GM21423 (cell line): ENCODE data around the gene DHRSX.
"Not testable (repeated sequence)": the region's sequence is repeated elsewhere in the genome, so short reads cannot be mapped to it uniquely, and the experiment has no call there.

Experiments
- ATAC-seq: cut with Tn5 transposase; IDR thresholded peaks from one replicate; pipeline ENCODE4 v1.9.1; 2021; ENCODE audit warnings: mild to moderate bottlenecking, moderate library complexity; ENCODE audit not compliant: unreplicated experiment

Gene DHRSX

DNA sequence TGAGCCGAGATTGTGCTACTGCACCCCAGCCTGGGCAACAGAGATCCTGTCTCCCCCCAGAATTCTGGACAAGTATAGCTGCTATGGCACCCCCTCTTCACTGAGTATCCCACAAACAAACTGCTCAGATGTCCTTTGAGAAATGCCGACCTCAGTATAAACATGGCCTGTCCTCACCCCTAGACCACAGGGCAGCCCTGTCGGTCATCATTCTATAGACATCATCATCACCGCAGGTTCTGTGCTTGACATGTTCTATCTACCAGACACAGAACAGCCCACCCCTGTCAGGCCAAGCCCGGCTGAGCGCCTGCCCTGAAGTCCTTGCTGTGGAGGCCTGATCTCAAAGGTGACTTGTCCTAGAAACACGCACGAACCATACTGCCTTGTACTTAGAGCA, 232.9 kb downstream of the DHRSX start:
- ATAC-seq = no peak

DNA sequence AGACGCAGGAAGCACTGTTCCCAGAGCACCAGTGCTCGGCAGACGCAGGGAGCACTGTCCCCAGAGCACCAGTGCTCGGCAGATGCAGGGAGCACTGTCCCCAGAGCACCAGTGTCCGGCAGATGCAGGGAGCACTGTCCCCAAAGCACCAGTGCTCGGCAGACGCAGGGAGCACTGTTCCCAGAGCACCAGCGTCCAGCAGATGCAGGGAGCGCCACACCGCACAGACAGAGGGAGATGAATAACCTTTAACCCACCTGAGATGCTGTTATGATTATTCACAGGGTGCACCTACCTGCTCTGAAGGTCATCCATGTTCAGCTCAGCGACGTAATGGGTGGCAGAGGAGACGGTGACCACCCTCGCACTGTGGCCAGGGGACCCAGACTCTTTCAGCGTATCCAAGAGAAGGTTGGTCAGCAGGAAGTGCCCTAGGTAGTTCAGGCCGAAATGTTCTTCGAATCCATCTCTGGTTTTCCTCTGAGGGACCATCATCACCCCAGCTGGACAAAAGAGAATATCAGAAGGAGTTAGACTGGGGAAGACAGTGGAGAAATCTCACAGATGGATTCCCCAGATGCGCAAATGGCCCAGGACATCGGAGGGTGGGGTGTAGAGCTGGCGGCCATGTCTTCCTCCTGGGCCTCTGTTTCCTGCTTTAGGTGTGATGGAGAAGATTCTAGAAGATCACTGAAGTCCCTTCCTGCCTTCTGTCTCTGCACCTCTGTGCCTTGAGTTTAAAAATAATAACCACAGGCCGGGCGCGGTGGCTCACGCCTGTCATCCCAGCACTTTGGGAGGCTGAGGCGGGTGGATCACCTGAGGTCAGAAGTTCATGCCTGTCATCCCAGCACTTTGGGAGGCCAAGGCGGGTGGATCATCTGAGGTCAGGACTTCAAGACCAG, 234.1 kb downstream of the DHRSX start:
- no peak for ATAC-seq

DNA sequence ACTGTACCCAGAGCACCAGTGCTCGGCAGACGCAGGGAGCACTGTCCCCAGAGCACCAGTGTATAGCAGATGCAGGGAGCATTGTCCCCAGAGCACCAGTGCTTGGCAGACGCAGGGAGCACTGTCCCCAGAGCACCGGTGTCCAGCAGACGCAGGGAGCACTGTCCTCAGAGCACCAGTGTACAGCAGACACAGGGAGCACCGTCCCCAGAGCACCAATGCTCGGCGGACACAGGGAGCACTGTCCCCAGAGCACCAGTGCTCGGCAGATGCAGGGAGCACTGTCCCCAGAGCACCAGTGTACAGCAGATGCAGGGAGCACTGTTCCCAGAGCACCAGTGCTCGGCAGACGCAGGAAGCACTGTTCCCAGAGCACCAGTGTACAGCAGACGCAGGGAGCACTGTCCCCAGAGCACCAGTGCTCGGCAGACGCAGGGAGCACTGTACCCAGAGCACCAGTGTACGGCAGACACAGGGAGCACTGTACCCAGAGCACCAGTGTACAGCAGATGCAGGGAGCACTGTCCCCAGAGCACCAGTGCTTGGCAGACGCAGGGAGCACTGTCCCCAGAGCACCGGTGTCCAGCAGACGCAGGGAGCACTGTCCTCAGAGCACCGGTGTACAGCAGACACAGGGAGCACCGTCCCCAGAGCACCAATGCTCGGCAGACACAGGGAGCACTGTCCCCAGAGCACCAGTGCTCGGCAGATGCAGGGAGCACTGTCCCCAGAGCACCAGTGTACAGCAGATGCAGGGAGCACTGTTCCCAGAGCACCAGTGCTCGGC, 234.9 kb downstream of the DHRSX start:
- not testable (repeated sequence) for ATAC-seq

DNA sequence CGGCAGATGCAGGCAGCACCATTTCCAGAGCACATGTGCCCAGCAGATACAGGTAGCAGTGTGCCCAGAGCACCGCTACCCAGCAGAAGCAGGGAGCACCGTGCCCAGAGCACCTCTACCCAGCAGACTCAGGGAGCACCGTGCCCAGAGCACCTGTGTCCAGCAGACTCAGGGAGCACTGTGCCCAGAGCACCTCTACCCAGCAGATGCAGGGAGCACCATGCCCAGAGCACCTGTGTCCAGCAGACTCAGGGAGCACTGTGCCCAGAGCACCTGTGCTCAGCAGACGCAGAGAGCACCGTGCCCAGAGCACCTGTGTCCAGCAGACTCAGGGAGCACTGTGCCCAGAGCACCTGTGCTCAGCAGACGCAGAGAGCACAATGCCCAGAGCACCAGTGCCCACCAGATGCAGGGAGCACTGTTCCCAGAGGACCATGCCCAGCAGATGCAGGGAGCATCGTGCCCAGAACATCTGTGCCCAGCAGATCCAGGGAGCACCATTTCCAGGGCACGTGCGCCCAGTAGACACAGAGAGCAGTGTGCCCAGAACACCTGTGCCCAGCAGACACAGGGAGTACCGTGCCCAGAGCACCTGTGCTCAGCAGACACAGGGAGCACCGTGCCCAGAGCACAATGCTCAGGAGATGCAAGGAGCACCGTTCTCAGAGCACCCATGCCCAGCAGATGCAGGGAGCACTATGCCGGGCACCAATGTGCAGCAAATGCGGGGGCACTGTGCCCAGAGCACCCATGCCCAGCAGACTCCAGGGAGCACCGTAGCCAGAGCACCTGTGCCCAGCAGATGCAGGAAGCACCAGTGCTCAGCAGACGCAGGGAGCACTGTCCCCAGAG, 236.4 kb downstream of the DHRSX start:
- ATAC-seq = no peak

DNA sequence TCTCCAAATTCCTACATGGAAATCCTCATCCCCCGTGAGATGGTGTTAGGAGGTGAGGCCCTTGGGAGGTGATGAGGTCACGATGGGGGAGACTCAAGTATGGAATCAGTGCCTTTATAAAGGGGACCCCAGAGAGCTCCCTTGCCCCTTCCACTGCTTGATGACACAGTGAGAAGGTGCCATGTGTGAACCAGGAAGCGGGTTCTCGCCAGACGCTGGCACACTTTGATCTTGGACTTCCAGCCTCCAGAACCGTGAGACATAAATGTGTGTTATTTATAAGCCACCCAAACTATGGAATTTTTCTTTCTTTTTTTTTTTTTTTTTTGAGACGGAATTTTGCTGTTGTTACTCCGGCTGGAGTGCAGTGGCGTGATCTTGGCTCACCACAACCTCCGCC, 237.6 kb downstream of the DHRSX start:
- ATAC-seq = no peak

DNA sequence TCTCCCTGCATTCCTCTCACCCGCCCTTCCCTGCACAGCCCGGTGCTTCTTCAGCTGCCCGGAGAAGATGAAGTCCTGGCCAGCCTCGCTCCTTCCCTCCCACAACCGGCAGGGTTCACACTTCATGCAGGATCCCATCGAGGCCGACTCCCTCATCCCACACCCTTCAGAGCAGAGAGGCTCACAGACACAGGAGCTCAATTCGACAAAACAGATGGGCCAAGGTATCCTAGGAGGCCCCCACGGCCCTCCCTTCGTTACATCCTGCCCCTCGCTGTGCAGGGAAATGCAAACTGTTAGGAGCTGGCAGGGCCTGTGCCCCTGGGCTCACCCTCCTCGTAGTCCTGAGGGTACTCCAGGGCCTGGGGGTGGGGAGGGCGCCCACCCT, 238.1 kb downstream of the DHRSX start:
- no peak for ATAC-seq

DNA sequence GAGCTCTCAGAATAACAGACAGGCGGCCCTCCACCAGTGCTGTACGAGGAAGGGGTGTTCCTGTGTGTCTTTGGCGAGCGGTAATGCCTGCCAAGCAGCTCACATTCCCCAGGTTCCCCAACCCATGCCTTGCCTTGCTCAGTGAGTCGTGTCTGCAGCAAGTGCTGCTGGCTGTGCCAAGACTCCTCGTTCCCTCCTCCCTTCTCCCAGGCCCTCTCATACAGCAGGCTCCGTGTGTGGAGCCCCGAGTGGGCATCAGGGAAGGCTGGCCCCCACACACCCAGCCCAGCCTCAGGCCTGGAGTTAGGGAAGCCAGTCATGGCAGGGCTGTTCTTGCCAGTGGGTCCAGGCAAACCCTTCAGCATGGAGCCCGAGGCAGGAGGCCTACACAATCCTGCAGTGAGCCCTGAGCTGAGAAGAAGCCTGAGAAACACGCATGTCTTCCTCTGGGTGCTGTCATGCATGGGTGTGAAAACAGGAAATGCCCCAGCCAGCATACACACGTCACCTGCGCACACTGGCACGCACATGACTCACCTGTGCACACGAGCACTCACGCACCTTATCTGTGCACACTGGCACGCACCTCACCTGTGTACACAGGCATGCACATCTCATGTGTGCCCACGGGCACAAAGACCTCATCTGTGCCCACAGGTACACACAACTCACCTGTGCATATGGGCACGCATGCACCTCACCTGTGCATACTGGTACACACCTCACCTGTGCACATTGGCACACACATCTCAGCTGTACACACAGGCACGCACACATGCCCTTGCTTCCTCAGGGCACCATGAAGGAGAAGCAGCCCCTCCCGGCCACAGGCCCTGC, 238.7 kb downstream of the DHRSX start:
- ATAC-seq = no peak

DNA sequence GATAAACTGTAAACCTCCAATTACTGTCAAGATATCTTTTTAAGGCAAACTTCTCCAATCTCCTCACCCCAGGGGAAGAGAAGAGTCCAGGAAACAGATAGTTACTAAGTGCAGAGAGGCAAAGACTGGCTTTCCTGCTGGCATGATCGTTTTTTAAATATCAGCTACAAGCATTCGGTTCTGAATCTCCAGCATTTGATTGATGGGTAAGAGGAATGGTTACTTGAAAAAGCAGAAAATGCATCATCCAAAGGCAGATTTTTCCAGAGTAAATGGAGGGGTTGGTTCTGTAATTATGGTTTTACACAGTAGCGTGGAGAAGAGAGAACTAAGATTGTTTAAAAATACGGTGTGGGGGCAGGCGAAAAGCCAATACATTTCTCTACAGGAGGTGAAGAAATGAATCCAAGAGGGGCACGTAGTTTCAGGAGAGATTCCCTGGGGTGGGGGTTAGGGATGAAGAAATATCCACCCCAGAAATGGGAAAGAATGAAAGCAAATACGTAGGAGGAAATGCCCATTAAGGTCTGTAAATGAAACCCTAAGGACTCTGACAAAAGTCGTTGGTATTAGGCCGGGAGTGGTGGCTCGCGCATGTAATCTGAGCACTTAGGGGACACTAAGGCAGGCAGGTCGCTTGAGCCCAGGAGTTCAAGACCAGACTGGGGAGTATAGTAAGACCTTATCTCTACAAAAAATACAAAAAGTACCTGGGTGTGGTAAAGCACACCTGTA, 248.3 kb downstream of the DHRSX start:
- ATAC-seq = no peak

DNA sequence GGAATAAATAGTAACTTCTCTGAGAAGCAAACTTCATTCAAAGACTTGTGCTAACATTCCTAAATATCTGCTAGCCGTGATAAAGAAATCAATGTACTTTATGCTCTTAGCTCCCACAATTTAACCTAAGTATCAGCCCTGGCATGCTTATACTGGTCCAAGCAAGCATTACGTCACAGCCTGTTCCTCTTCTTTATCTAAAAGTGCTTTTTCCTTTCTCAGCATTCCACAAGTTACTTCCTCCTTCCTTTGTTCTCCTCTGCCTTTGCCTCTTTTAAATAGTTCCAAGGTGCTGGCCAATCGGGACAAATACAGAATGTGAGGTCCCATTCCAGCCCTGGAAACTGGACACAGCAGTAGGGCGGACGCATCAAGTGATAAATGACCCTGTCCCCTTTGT, 249.6 kb downstream of the DHRSX start:
- no peak for ATAC-seq

DNA sequence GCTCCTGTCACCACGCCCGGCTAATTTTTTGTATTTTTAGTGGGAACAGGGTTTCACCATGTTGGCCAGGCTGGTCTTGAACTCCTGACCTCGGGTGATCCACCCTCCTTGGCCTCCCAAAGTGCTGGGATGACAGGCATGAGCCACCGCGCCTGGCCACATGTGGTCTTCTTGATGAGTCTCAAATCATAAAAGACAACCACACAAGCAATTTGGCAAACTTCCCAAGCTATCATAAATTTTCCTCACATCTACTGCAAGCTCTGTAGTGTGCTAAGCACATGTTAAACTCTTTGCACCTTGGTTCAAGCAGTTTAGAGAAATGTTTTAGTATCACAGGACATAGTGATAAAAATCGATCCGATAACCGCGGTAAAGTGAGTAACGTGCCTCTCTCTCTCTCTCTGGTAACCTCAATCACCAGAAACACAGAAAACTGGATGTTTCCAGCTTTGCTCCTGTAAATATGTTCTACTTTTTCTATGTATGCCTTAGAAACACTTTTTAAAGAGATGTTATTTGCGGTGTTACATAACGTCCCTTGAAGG, 256.8 kb downstream of the DHRSX start:
- no peak for ATAC-seq

DNA sequence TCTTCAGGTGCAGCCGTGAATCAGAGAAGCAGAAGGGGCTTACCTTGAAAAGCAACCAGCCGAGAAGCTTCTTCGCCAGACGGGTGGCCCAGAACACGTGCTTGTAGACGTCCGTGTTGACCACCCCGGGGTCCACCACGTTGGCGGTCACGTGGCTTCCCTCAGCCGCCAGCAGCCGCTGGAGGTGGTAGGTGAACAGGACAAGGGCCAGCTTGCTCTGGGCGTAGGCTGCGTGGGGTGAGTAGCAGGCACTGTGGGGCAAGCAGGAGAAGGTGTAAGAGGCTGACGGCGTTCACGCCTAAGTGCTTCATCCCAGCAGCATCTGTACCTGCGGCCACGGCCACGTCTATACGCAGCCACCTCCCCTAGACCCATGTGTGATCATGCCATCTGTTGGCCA, 257.8 kb downstream of the DHRSX start:
- no peak for ATAC-seq

DNA sequence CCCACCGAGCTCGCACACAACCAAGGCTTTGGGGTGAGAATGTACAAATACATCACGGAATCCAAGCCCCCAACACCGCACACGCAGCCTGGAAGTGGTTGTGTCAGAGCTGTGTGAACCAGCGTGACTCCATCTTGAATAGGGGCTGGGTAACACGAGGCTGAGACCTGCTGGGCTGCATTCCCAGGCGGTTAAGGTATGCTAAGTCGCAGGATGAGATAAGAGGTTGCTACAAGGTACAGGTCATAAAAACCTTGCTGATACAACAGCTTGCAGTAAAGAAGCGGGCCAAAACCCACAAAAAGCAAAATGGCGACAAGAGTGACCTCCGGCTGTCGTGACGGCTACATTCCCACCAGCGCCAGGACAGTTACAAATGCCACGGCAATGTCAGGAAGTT, 258.4 kb downstream of the DHRSX start:
- no peak for ATAC-seq

DNA sequence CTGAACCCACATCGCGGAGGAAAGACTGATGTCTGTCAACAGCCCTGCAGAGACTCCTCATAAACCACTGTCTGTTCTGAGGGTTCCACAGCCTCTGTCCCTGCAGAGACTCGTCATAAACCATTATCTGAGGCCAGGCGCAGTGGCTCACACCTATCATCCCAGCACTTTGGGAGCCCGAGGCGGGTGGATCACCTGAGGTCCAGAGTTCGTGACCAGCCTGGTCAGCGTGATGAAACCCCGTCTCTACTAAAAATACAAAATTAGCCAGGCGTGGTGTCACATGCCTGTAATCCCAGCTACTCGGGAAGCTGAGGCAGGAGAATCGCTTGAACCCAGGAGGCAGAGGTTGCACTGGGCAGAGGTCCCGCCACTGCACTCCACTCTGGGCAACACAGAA, 259.3 kb downstream of the DHRSX start:
- not testable (repeated sequence) for ATAC-seq

DNA sequence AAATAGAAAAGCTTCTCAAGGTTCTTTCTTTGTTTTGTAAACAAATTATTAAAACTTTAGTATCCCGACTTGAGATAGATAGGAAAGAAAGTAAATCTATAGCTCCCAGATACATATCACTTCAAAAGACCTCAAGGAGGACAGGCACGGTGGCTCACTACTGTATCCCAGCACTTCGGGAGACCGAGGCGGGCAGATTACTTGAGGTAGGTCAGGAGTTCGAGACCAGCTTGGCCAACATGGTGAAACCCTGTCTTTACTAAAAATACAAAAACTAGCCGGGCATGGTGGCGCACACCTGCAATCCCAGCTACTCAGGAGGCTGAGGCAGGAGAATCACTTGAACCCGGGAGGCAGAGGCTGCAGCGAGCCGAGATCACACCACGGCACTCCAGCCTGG, 260.0 kb downstream of the DHRSX start:
- not testable (repeated sequence) for ATAC-seq

DNA sequence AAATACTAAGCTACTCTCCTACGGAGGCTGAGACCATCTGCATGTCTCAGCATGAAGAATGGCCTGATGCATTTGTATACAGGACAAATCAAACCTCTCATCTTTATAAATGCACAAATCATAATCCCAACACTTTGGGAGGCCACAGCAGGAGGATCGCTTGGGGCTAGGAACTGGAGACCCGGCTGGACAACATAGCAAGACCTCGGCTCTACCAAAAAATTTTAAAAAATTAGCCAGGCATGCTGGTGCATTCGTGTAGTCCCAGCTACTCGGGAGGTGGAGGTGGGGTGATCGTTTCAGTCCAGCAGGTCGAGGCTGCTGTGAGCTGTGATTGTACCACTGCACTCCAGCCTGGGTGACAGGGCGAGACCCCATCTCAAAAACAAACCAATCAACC, 262.8 kb downstream of the DHRSX start:
- no peak for ATAC-seq

DNA sequence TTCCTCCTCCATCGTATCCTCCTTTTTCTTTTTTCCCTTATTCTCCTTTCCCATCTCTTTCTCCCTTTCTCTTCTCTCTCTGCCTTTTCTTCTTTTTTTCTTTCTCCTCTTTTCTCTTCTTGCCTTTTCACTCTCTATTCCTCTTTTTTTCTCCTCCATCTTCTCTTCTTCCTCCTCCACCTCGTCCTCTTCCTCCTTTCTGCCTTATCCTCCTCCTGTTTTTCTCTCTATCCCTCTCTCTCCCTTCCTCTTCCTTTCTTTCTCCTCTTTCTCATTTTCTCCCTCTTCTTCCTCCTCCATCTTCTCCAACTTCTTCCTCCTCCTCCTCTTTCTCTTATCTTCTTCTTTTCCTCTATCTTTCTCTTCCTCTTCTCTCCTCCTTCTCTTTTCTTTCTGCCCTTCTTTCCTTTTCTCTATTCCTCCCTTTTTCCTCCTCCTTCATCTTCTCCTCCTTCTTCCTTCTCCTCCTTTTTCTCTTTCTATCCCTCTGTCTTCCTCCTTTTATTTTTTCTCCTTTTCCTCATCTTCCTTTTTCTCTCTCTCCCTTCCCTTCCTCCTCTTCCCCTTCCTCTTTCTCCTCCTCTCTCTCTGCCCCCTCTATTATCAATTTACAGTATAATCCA, 269.1 kb downstream of the DHRSX start:
- ATAC-seq = no peak

DNA sequence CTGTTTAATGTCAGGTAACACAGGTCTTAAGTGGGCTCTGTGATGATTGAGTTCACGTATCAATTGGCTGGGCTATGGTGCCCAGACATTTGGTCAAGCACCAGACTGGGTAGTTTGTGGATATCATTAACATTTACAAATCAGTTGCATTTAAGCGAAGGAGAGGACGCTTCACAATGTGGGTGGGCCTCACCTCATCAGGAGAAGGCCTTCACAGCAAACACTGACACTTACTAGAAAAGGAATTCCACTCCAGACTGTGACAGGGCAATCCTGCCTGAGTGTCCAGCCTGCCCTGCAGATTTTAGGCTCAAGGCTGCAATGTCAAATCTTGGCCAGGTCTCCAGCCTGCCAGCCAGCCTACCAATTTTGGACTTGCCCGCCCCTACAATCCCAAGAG, 270.3 kb downstream of the DHRSX start:
- ATAC-seq = no peak

DNA sequence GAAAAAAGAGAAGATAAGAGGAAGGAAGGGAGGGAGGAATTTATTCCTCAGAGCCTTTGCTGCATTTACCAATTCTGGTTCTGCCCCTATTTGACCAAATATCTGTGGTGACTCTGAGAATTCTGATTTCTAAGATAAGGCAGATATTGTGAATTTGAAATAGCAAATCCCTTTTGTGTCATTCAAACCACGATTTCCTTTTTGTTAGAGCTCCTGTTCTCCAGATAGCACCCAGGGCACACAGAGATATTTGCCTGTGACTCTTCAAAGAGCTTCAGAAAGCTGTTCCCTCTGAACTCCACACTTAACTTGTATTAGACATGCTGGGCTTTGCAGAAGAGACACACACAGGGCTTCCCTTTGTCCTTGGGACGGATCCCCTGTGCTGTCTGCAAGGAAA, 272.2 kb downstream of the DHRSX start:
- ATAC-seq = no peak
